Activated gamma-delta T cell (primary cell): ENCODE measurements around the gene GARIN6.
"Not testable (repeated sequence)": the region's sequence is repeated elsewhere in the genome, so short reads cannot be mapped to it uniquely, and the experiment has no call there.

Experiments
- DNase-seq: peaks from one replicate; lab custom pipeline; 2025; lab: John Stamatoyannopoulos, UW
- total RNA-seq, 2 donors: gene quantifications; one replicate each; lab custom pipeline; 2026; lab: John Stamatoyannopoulos, UW

GARIN6 gene
- 0 reads per million in 2 donors for total RNA-seq

DNA sequence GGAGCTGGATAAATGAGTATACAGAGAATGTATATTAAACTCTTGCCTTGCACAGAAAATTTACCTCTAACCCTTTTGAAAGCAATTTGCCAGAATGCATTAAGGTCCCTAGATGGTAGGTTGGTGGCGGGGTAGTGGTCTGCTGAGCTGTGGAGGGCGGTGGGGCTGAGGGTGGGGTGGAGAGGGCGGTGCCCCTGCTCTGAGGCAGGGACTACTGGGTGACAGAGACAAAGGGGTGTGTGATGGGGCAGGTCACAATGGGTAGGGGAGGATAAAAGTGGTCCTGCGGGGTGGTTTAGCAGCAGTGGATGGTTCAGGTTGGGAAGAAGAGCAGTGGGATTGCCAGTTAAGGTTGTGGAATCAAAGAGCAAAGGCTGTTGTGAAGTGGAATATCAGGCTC is at the start of gene GARIN6:
TSS of gene GARIN6 (plus strand) at position 301 of the 400 bp plus-strand sequence. CDS start 422 bp downstream, outside the sequence.
- DNase-seq, result no peak

DNA sequence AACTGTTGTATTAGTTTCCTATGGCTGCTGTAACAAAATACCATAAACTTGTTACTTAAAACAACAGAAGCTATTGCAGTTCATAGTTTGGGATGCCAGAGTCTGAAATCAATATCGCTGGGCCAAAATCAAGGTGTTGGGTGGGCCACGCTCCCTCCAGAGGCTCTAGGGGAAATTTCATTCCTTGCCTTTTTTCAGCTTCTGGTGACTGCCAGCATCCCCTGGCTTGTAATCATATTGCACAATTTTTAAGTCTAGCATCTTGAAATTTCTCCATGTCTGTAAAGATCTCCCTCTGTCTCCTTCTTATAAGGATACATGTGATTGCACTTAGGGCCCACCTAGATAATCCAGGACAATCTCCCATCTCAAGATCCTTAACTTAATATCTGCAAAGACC is 48.8 kb upstream of the GARIN6 start:
- DNase-seq, result no peak

DNA sequence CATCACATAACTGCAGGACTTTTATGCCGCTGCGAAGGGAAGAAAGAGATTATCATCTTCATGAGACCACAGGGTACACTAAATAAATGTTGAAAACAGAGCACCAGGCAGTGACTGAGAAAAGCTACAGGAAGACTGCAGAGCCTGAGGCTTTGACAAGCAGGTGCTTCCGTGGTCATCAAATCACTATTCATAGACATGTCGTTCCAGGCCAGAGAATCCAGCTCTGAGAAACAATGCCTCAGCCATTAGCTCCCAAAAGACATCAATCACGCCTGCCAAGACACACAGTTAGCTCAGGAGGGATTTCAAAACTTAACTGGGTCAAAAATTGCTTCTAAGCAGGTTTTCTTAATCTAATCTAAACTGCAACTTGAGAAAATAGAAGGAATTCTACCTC is 47.2 kb upstream of the GARIN6 start:
- DNase-seq, result no peak

DNA sequence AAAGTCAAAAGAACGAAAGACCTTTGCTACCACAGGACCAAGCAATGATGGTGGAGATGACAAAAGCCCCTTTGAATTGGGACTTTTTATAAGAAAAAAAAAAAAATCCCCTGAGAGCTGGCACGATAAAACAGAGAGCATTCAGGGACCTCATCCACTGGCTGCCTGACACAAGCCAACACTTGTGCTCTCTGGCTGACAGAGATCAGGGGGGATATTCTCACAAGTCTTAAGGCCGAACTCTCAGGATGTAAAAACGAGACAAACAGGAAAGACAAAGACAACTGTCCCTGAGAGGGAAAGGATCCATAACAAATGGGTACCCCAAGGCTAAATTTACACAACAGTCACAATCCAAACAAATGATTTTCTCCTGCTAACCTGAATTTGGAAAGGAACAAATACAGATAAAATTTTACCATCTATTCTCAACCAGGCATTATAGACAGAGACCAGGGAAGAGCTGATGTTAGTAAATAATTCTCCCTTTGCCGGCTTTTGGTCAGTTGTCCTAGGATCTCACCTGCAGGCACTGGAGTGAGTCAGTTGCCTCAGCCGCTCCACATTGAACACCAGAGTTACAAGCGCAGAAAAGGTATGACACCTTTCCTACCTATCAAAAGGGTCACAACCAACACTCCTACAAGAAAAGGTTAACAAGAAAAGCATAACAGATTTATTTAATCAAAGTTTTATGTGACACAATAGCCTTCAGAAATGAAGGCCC is 37.9 kb upstream of the GARIN6 start:
- no peak for DNase-seq

DNA sequence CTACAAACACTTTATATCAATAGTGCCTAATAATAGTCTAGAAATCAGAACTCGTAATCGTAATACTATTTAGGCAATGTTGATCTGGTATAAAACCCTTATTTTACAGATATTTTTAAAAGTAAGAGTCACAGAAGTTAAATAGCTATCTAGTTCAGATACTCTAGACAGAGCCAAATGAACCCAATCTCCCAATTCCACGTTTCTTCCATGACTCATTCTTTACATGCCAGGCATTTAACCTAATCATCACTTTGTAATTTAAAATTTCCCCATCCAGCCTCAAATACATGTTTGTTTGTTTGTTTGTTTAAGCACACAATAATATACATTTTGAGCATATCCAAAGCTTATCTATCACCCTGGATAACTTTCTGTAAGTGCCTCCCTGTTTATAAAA is 36.4 kb upstream of the GARIN6 start:
- DNase-seq, result no peak

DNA sequence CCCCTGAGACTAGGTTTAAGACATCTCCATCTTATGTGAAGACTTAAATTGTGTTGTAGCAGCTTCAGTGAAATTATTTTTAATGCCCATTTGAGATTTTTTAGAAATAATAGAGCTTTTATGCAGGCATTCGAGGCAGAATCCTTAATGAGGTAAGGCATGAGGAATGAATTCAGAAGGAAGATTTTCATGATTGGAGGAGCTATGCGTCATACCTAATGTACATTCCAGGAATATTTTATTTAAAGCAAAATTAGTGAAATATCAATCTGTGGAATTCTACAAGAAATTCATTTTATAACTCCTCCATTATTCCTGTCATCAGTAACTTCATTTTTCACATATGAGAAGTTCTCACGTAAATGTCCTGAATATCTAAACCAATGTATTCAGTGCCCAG is 36.0 kb upstream of the GARIN6 start:
- DNase-seq, result no peak

DNA sequence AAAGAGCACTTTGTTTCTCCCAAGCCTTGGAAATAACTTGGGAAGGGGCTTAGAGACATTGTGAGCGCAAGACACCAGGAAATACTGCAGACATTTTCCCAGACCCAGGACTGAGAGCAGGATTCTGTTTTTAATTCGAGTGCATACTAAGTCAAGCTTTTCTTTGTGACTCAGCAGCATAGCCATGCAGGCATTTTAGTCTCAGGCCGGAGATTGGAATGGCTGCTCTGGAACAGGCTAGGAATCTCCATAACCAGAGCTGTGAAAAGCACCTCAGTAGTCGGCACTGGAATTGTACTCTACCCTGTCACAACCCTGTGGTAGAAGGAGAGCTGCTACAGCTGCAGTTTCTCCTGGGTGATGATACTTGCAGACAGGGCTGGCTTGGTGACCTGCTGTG is 28.9 kb upstream of the GARIN6 start:
- DNase-seq, result no peak

DNA sequence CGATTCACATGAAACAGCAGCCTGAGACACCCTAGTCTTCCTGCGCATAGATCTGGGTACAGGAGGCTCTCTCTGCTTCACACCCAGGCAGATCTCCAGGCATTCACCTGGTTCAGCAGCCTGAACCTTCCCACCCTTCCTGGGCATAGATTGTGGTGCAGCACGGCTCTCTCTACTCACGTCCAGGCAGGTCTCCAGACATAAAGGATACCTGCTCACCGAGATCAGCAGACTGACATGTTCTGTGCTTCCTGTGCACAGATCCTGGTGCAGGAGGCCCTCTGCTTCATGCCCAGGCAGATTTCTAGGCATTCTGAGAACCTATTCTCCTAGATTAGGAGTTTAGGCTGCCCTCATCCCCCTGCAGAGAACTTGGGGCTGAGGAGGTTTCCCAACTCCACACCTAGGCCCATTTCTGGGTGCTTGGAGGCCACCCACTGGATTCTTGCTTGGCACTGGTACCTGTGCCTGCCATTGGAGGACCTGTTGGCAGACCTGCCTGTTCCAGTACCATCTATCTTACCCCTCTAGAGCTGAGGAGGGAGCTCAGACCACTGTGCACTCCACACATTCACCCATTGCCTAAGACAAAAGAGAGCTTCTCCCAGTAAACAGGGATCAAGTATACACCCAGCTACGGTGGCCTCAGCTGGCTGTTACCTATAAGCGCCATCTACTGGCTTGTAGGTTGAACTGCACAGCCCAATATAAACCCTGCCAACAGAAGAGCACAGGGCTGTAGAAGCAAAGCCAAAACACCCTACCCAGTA is 28.0 kb upstream of the GARIN6 start:
- no peak for DNase-seq

DNA sequence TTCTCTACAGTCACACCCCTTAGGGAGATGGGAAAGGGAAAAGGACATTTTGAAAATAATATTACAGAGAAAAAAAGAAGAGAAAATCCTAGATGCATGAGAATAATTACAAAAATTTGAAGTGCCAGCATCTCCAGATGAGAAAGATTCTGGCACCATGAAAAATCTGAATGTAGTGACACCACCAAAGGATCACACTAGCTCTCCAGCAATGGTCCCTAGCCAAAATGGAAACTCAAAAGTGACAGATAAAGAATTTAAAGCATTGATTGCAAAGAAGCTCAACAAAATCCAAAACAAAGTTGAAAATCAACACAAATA is 27.4 kb upstream of the GARIN6 start:
- no peak for DNase-seq

DNA sequence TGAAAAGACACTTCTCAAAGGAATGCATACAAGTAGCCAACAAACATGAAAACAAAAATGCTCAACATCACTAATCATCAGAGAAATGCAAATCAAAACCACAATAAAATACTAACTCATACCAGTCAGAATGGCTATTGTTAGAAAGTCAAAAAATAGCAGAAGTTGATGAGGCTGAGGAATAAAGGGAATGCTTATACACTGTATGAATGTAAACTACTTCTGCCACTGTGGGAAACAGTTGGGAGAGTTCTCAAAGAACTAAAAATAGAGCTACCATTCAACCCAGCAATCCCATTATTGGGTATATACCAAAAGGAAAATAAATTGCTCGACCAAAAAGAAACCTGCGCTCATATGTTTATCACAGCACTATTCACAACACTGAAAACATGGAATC is 23.0 kb upstream of the GARIN6 start:
- not testable (repeated sequence) for DNase-seq

DNA sequence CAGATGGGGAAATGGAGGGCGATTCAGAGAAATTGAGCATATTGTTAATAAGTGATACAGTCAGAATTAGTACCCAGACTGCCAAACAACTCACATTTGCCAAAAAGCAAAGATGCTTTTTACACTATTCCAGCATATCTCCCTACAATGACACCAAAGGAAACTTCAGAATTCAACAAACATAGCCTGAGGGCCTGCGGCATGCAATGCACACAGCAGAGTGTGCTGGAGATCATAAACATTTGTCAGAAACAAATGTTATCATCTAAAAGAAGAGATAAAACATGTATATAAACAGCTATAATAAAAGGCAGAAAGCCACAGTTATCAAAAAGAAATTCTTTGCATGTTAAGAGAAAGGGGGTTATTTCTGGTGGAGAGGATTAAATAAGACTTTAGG is 20.1 kb upstream of the GARIN6 start:
- DNase-seq, result no peak

DNA sequence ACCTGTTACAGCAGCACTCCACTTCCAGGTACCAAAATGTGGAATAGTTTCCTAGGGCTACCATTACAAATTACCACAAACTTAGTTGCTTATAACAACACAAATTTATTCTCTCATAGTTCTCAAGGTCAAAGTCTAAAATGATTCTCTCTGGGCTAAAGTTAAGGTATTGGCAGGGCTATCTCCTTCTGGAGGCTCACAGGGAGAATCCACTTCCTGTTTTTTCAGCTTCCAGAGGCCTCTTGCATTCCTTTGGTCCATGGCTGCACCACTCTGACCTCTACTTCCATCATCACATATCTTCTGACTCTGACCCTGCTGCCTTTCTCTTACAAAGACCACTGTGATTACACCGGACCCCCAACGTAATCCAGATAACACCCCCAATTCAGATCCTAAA is 2.9 kb upstream of the GARIN6 start:
- DNase-seq, result no peak

DNA sequence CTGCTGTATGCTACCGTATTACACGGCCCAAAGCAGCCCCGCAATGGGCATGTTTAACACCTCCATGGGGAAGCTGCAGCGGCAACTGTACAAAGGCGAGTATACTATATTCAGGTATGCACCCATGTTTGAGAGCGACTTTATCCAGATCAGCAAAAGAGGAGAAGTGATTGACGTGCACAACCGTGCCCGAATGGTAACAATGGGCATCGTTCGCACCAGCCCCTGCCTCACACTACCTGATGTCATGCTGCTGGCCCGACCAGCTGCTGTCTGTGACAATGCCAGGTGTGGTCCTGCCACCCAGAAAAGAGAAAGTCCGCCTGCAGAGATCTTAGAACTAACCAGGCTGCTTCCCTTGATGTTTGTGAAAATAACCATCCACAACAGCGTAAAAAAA is 630 bp downstream of the GARIN6 start:
- DNase-seq, result no peak

DNA sequence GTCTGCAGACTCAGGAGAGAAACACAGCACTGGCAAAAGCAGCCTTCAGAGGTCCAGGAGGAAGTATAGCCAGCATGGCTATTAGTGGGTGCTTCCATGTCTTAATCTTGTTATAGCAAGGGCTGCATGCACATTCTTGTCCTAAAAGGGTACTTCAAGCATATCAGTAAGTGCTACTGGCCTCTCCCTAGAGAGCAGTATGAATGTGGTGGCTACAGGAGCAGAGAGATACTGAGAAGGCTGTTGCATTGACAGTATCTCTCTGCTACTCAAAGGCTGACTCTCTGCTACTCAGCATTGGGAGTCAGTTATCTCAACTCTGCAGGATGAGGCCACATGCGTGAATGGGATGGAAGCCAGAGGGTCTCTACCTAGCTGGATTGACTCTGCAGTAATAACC is 2.0 kb downstream of the GARIN6 start:
- no peak for DNase-seq

DNA sequence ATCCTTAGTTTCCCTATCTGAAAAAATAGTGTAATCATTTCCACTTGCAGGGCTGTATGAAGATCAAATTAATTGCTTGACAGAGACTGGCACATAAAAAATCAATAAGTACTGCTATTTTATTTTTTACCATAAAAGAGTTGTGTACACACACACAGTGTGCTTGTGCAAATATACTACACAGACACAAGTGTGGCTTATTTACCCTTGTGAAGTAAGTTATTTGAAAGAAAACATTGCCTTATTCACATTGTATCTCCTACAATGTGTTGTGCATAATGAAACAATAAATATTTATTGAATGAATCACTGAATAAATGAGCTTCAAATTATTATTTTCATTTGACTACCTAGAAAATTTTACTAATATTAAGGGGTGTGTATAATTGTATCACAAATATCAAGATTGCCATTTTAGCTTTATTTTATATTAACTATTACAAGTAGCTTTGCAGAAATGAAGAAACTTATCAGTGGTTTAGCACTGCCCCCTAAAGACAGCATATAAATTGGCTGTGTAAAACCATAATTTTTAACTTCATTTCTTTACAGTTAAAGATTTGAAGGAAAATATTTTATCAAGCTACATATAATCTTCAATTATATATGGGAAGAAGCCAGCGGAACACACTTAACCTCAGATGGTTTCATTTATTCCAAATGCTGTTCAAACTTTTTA is 11.3 kb downstream of the GARIN6 start:
- DNase-seq, result no peak

DNA sequence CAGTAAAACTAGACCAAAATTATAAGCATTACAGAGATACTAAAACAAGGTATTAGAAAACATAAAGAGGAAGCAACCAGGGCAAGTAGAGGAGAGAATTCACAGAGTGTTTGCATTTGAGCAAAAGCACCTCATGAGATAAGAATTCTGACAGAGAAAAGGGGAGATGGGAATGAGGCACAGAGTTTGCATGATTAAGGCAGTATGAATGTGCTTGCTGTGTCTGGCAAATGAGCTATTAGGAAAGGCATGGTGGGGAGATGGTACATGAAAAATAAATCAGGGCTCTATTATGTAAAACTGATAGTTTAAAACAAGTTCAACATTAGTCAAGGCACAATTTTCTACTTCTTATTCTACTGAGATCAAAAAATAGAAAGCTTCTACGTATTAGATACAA is 23.1 kb downstream of the GARIN6 start:
- DNase-seq, result no peak

DNA sequence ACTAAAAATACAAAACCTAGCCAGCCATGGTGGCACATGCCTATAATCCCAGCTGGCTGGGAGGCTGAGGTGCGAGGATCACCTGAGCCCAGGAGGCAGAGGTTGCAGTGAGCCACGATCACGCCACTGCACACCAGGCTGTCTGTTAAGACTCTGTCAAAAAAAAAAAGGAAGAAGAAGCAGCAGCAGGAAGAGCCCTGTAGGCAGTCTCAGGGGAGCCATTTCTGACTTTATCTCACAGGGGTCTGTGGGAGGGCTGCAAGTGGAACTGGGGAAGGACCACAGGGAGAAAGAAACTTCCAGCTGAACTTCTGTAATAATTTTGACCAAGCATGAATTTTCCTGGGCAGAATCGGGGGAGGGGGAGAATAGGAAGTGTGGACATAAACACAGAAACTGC is 32.7 kb downstream of the GARIN6 start:
- DNase-seq, result no peak

DNA sequence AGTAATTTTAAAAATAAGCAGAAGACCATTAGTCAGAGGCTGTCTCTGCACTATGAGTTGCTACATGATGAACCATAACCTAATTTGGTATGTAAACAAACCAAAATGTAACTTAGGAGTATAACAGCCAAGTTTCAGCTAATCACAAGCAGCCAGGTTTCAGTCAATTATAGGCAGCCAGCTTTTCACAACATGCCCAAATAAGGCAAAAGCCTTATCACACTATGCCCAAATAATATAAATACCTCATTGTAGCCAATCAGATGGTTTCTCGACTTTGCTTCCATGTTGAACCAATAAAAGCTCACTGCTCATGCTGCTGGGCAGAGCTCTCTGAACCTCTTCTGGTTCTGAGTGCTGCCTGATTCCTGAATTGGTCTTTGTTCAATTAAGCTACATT is 38.6 kb downstream of the GARIN6 start:
- no peak for DNase-seq

DNA sequence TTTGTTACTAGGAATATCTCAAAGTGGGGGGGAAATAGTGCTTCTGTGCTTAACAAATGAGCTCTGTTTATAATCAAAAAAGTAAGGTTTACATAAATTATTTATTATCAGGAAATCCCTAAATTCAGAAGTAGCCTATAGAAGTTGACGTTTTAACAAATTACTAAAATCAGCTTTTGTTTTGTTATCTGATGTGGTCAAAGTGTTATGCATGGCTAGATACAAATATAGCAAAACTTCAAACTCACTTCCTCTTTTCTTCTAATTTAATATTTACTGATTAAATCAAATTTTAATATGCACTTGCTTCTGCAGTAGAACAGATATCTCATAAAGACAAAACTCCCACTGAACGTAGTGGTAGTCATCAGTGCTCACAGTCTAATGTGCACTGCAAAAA is 47.5 kb downstream of the GARIN6 start:
- no peak for DNase-seq
